Endothelial cell (in vitro differentiated cells): ENCODE measurements around the gene CDCA8. TPM values are rescaled to one million over a fixed set of nuclear protein-coding genes. Genes with fewer than 3 reads are reported as not detected.

Source experiments
- DNase-seq: peaks from one replicate; pipeline ENCODE4 v3.0.0; 2021; ENCODE audit warnings: low spot score
- H3K27ac Mint-ChIP-seq: one replicate; pipeline ENCODE4 v1.8.0; 2021; ENCODE audit warnings: mixed read lengths, inconsistent platforms; ENCODE audit not compliant: unreplicated experiment
- H3K27me3 Mint-ChIP-seq: one replicate; pipeline ENCODE4 v1.8.0; 2021; ENCODE audit warnings: mild to moderate bottlenecking, moderate library complexity, mixed read lengths, inconsistent platforms; ENCODE audit not compliant: unreplicated experiment
- H3K36me3 Mint-ChIP-seq: one replicate; pipeline ENCODE4 v1.8.0; 2021; ENCODE audit warnings: mild to moderate bottlenecking, low read depth, mixed read lengths, inconsistent platforms; ENCODE audit not compliant: unreplicated experiment
- H3K4me1 Mint-ChIP-seq: one replicate; pipeline ENCODE4 v1.8.0; 2021; ENCODE audit warnings: mild to moderate bottlenecking, mixed read lengths, inconsistent platforms; ENCODE audit not compliant: unreplicated experiment
- H3K4me3 Mint-ChIP-seq: one replicate; pipeline ENCODE4 v1.8.0; 2021; ENCODE audit warnings: mild to moderate bottlenecking, mixed read lengths, inconsistent platforms; ENCODE audit not compliant: unreplicated experiment
- H3K9me3 Mint-ChIP-seq: one replicate; pipeline ENCODE4 v1.8.0; 2021; ENCODE audit warnings: mixed read lengths, inconsistent platforms; ENCODE audit not compliant: unreplicated experiment
- CTCF ChIP-seq: fragments of 200-600 bp; sonication (generic); IDR thresholded peaks from one replicate; pipeline ENCODE4 v1.5.0; 2021; ENCODE audit warnings: antibody characterized with exemption; ENCODE audit not compliant: unreplicated experiment
- total RNA-seq: library from RNA; stranded (reverse); fragmentation: NEBNext Ultra II Directional; extraction: Animal tissue kit (Norgen Biotek cat#: 25700); gene quantifications from one replicate; pipeline ENCODE4 v1.2.1, GENCODE V29; 2021; ENCODE audit not compliant: unreplicated experiment

CDCA8 gene
- total RNA-seq, 1 donor from 2014 or later: 7.8 TPM

- H3K4me3 Mint-ChIP-seq: no peak overlapping the region
- H3K27me3 Mint-ChIP-seq: peaks cover 5% of the 10 kb centered on the region
- H3K4me1 Mint-ChIP-seq: no peaks in the 10 kb centered on the region
- H3K9me3 Mint-ChIP-seq: no peaks in the 10 kb centered on the region
- DNase-seq: no peak
- H3K27ac Mint-ChIP-seq: no peak overlapping the region
- no peak for TF ChIP-seq CTCF
- peaks cover 3% of the 10 kb centered on the region for H3K36me3 Mint-ChIP-seq
These were observed 21.9 kb downstream of the CDCA8 start for GRCh38 chr1:37714226-37714625.

DNA sequence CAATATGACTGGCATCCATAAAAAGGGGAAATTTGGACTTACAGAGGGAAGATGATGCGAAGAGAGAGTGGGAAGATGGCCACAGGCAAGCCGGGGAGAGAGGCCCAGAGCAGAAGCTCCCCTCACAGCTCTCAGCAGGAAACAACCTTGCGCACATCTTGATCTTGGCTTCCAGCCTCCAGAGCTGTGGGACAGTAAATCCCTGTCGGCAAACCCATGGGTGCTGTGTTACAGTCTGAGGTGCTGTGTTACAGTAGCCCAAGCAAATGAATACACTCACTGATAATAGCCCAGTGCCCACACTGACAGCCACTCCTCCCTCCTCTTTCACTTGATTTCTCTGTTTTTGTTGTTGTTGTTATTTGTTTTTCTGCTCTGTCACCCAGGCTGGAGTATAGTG lies 22.4 kb downstream of the CDCA8 start:
- Mint-ChIP-seq H3K27ac (no peak overlapping the region), H3K4me1 (no peaks in the 10 kb centered on the region), H3K27me3 (peaks cover 5% of the 10 kb centered on the region), H3K36me3 (peaks cover under 1% of the 10 kb centered on the region), H3K9me3 (no peaks in the 10 kb centered on the region), H3K4me3 (no peak overlapping the region)
- no peak for DNase-seq
- TF ChIP-seq CTCF: no peak

GRCh38 chr1:37716321-37716720 lies 24.0 kb downstream of the CDCA8 start:
- Mint-ChIP-seq H3K27ac (no peak overlapping the region), H3K4me1 (no peaks in the 10 kb centered on the region), H3K4me3 (no peak overlapping the region), H3K9me3 (no peaks in the 10 kb centered on the region), H3K27me3 (peaks cover 5% of the 10 kb centered on the region), H3K36me3 (no peaks in the 10 kb centered on the region)
- no peak for DNase-seq
- no peak for TF ChIP-seq CTCF

DNA sequence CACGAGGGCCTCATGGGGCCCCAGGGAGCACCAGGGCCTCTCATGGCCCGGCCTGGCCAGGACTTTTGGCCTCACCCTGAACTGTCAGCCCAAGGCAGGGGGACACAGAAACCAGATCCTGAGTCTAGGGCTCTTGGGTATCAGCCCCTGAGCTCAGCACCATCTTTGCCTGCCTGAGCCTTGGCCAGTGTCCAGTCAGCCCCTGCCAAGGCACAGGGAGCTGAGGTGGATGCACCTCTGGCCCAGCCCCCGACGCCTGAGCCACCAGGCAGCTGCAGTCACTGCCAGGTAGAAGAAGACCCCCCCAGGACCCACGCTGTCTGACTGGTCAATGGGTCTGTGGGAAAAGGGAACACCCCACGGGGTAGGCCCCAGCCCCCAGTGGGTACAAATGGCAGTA lies 25.3 kb downstream of the CDCA8 start:
- H3K9me3 Mint-ChIP-seq: no peaks in the 10 kb centered on the region
- DNase-seq: no peak
- no peaks in the 10 kb centered on the region for H3K4me1 Mint-ChIP-seq
- H3K4me3 Mint-ChIP-seq: no peak overlapping the region
- no peaks in the 10 kb centered on the region for H3K36me3 Mint-ChIP-seq
- TF ChIP-seq CTCF: no peak
- peaks cover 5% of the 10 kb centered on the region for H3K27me3 Mint-ChIP-seq
- no peak overlapping the region for H3K27ac Mint-ChIP-seq

DNA sequence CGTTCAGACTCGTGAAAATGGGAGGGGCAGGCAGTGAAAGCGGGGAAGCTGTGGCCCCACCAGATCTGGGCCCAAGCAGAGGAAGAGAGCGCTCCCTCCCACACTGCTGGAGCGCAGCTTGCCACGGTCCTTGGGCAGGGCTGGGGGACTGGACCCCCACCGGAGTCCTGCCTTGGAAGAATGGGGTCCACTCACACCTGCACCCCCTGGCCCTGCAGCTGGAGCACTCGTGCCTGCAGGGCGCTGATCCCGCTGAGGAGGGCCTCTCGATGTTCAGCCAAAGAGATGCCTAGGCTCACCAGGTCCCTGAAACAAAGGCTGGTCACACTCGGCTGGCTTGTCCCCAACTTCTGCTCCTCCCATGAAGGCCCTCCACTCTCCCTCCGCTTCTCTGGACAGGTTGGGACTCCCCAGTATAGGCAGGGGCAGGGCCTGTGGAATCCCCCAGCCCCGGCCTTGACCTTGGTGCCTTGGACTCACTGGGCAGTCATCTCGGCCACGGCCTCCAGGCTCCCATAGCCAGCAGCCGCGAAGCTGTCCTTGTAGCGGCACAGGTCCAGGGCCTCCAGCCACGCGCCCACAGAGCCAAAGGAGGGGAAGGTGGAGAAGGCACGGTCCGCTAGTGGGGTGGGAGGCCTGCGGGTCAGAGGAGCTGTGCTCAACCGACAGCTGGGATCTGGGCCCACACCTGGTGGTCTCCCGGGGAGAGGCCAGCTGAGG lies 26.0 kb downstream of the CDCA8 start:
- no peaks in the 10 kb centered on the region for H3K4me1 Mint-ChIP-seq
- no peak overlapping the region for H3K4me3 Mint-ChIP-seq
- H3K27me3 Mint-ChIP-seq: peaks cover 5% of the 10 kb centered on the region
- DNase-seq: no peak
- H3K27ac Mint-ChIP-seq: no peak overlapping the region
- no peaks in the 10 kb centered on the region for H3K9me3 Mint-ChIP-seq
- H3K36me3 Mint-ChIP-seq: no peaks in the 10 kb centered on the region
- TF ChIP-seq CTCF: no peak
